HG03060 (cell line): ENCODE data around the gene FLT4.

Experiments used
- ATAC-seq: cut with Tn5 transposase; IDR thresholded peaks from one replicate; pipeline ENCODE4 v1.9.1; 2021; ENCODE audit warnings: low read depth, moderate number of reproducible peaks; ENCODE audit not compliant: unreplicated experiment

FLT4 gene

GRCh38 chr5:180555168-180555921 lies 94.1 kb downstream of the FLT4 start:
- no peak for ATAC-seq

DNA sequence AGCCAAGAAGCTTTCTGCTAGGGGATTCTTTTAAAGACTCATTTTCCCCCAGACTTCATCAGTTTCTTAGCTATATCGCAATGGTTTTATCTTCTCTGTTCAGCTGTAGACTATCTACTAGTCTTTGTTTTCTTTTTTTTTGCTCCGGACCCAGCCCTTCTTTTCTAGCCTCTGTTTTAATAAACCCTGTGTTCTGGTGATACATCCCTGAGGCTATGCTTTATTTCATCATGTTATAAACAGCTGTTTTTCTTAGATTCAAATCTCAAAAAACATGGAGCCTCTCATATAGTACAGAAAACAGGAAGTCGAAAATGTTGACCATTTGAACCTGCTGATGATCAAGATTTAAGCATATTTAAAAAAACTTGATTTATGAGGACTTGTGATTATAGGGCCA lies 95.9 kb downstream of the FLT4 start:
- ATAC-seq: no peak
